Fibroblast of lung (primary cell): ENCODE measurements around the gene GTF3A.

Experiments
- EZH2 ChIP-seq: IDR thresholded peaks from 2 replicates; pipeline ENCODE4 v1.5.1; 2012; ENCODE audit warnings: low read length, control low read depth, mild to moderate bottlenecking; ENCODE audit errors: missing control alignments
- TF ChIP-seq, protein P1 (sequence below), 2 donors: IDR thresholded peaks in 1 of 2; conservative IDR thresholded peaks in 1 of 2; 1 replicate in 1 of 2; 2 replicates in 1 of 2; pipeline ENCODE4 v1.5.1; 2011 to 2012; ENCODE audit warnings: low read length in 2 of 2, control low read depth in 1 of 2, inconsistent platforms in 1 of 2, low read depth in 1 of 2, mild to moderate bottlenecking in 1 of 2

DNA sequence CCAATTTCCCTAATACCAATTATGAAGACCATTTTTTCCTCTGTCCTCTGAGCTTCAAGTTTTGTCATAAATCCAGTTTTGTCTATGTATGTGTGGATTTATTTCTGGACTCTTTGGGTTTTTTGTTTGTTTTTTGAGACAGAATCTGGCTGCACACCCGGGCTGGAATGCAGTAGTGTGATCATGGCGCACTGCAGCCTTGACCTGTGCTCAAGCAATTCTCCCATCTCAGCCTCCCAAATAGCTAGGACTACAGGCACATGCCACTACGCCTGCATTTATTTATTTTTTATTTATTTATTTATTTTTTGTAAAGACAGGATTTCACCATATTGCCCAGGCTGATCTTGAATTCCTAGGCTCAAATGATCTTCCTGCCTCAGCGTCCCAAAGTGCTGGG is 45.3 kb upstream of the GTF3A start:
- TF ChIP-seq, protein P1, sequence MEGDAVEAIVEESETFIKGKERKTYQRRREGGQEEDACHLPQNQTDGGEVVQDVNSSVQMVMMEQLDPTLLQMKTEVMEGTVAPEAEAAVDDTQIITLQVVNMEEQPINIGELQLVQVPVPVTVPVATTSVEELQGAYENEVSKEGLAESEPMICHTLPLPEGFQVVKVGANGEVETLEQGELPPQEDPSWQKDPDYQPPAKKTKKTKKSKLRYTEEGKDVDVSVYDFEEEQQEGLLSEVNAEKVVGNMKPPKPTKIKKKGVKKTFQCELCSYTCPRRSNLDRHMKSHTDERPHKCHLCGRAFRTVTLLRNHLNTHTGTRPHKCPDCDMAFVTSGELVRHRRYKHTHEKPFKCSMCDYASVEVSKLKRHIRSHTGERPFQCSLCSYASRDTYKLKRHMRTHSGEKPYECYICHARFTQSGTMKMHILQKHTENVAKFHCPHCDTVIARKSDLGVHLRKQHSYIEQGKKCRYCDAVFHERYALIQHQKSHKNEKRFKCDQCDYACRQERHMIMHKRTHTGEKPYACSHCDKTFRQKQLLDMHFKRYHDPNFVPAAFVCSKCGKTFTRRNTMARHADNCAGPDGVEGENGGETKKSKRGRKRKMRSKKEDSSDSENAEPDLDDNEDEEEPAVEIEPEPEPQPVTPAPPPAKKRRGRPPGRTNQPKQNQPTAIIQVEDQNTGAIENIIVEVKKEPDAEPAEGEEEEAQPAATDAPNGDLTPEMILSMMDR (conservative IDR thresholded peaks at IDR 0.05 in 1 of 2, IDR thresholded peaks at IDR 0.05 in 1 of 2; ENCODE audit: low read depth in 1 of 2, low read length in 2 of 2) = no peak
- no peak for TF ChIP-seq EZH2
